Upper lobe of left lung (tissue), 4 donors: ENCODE measurements around the gene PPP1R9A.

Experiments
- CTCF ChIP-seq, 6 experiments: fragments of 450-650 bp in 4 of 6; fragments of 200-600 bp in 2 of 6; sonication (generic) in 2 of 6; IDR thresholded peaks; one replicate each; pipeline ENCODE4 v1.5.1; 2016 to 2019; ENCODE audit warnings: antibody characterized with exemption in 6 of 6
- EP300 ChIP-seq, 4 donors: sonication (generic); formaldehyde crosslinking; IDR thresholded peaks; one replicate each; pipeline ENCODE4 v1.5.1; 2017; ENCODE audit warnings: antibody characterized with exemption in 4 of 4, control low read depth in 2 of 4
- POLR2A ChIP-seq, 4 donors: fragments of 450-650 bp; IDR thresholded peaks; one replicate each; pipeline ENCODE4 v1.5.1; 2016 to 2017; ENCODE audit warnings: antibody characterized with exemption in 4 of 4, mild to moderate bottlenecking in 2 of 4
- POLR2AphosphoS5 ChIP-seq, 2 donors: sonication (generic); formaldehyde crosslinking; IDR thresholded peaks; one replicate each; pipeline ENCODE4 v1.5.1; 2017; ENCODE audit warnings: antibody characterized with exemption in 2 of 2

GRCh38 chr7:95330961-95331337, 423.6 kb downstream of the PPP1R9A start:
- TF ChIP-seq CTCF (IDR thresholded peaks at IDR 0.05) (no peak), POLR2A (IDR thresholded peaks at IDR 0.05) (no peak), POLR2AphosphoS5 (IDR thresholded peaks at IDR 0.05) (no peak), EP300 (IDR thresholded peaks at IDR 0.05) (no peak)
